Endothelial cell of umbilical vein (primary cell): ENCODE measurements around the gene SYNDIG1.

Experiments
- EZH2 ChIP-seq: IDR thresholded peaks from 2 replicates; pipeline ENCODE4 v1.6.1; 2012; ENCODE audit warnings: borderline replicate concordance, low read depth, mild to moderate bottlenecking, moderate library complexity, low read length, inconsistent platforms; ENCODE audit not compliant: severe bottlenecking
- FOS ChIP-seq: IDR thresholded peaks from 2 replicates; pipeline ENCODE4 v1.6.1; 2011; ENCODE audit warnings: mild to moderate bottlenecking, low read length, moderate library complexity, borderline replicate concordance; ENCODE audit not compliant: insufficient read depth
- MYC ChIP-seq: IDR thresholded peaks from one replicate; pipeline ENCODE4 v1.6.1; 2011; ENCODE audit warnings: mild to moderate bottlenecking, low read depth, low read length
- POLR2A ChIP-seq: IDR thresholded peaks from 2 replicates; pipeline ENCODE4 v1.6.1; 2012; ENCODE audit warnings: low read depth, mild to moderate bottlenecking, control low read depth, low read length
- POLR2AphosphoS5 ChIP-seq: IDR thresholded peaks from 2 replicates; pipeline ENCODE4 v1.6.1; 2012; ENCODE audit warnings: low read depth, mild to moderate bottlenecking, control low read depth, low read length, moderate library complexity; ENCODE audit not compliant: insufficient read depth
- TF ChIP-seq, protein P1 (sequence below), 2 donors: IDR thresholded peaks; 1 replicate in 1 of 2; 2 replicates in 1 of 2; pipeline ENCODE4 v1.5.1; 2011; ENCODE audit warnings: low read length in 2 of 2, mild to moderate bottlenecking in 2 of 2, moderate library complexity in 2 of 2, control low read depth in 1 of 2, inconsistent platforms in 1 of 2, low read depth in 1 of 2; ENCODE audit not compliant: insufficient read depth in 1 of 2; ENCODE audit errors: extremely low read depth in 1 of 2

DNA sequence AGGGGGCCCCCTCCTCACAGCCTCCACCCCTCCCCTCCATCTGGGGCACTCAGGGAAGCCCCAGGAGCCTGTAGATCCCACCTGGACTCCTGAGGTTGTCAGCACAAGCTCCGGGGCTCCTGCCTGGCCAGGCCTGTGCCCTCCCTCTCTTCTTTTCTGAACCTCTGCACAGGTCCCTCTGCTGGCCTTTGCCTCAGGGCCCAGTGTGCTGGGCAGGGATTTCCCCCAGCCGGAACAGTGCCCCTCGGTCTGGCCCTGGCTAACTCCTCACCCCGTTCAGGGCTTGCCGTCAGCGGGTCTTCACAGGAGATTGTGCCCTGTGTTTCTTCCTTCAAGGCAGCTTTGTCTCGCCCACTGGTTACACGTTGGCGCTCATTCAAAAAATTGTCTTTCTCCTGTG lies 64.9 kb downstream of the SYNDIG1 start:
- TF ChIP-seq POLR2AphosphoS5, result no peak
- TF ChIP-seq, protein P1, sequence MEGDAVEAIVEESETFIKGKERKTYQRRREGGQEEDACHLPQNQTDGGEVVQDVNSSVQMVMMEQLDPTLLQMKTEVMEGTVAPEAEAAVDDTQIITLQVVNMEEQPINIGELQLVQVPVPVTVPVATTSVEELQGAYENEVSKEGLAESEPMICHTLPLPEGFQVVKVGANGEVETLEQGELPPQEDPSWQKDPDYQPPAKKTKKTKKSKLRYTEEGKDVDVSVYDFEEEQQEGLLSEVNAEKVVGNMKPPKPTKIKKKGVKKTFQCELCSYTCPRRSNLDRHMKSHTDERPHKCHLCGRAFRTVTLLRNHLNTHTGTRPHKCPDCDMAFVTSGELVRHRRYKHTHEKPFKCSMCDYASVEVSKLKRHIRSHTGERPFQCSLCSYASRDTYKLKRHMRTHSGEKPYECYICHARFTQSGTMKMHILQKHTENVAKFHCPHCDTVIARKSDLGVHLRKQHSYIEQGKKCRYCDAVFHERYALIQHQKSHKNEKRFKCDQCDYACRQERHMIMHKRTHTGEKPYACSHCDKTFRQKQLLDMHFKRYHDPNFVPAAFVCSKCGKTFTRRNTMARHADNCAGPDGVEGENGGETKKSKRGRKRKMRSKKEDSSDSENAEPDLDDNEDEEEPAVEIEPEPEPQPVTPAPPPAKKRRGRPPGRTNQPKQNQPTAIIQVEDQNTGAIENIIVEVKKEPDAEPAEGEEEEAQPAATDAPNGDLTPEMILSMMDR (IDR thresholded peaks at IDR 0.05; ENCODE audit: extremely low read depth in 1 of 2, insufficient read depth in 1 of 2, low read depth in 1 of 2, low read length in 2 of 2), result no peak
- TF ChIP-seq POLR2A, result no peak
- TF ChIP-seq MYC, result no peak
- TF ChIP-seq EZH2, result no peak
- TF ChIP-seq FOS, result no peak
